ENCODE data around the gene WDR72. TPM values are rescaled to one million over a fixed set of nuclear protein-coding genes. Genes with fewer than 3 reads are reported as not detected.
A peak's percentile ranks its signal among the peaks of the same experiment; 100 is the strongest.

Gene WDR72
- total RNA-seq, 6 experiments from 2014 or later: 12.0 to 26.5 (median 22.4) TPM

GRCh38 chr15:53588773-53589172 lies 170.7 kb downstream of the WDR72 start:
- WGBS (ENCODE audit: insufficient coverage, low coverage, low lambda C conversion rate, missing lambda C conversion rate): 80% methylated on average over 1 of the region's 1 CpG
- DNase-seq (no peak), ATAC-seq (no peak)
- Histone ChIP-seq H3K4me1 (peaks cover 0 to 19% (median 0%) of the 10 kb centered on the region in 4 donors), H3K36me3 (no peaks in the 10 kb centered on the region), H3K27ac (no peak overlapping the region), H3K27me3 (no peaks in the 10 kb centered on the region), H3K4me3 (no peak overlapping the region), H3K9me3 (no peaks in the 10 kb centered on the region)
- TF ChIP-seq POLR2A (IDR thresholded peaks at IDR 0.05) (no peak), CTCF (IDR thresholded peaks at IDR 0.05) (no peak)
- intact Hi-C loops (cut with DNase I): no loop called here

- Histone ChIP-seq H3K4me1 (peaks cover 0 to 19% (median 0%) of the 10 kb centered on the region in 4 donors), H3K36me3 (no peaks in the 10 kb centered on the region), H3K9me3 (no peaks in the 10 kb centered on the region), H3K27ac (no peak overlapping the region), H3K4me3 (no peak overlapping the region), H3K27me3 (no peaks in the 10 kb centered on the region)
- intact Hi-C loops (cut with DNase I): no loop called here
- 32% methylated on average over 3 of the region's 3 CpGs for WGBS (ENCODE audit: insufficient coverage, low coverage, low lambda C conversion rate, missing lambda C conversion rate)
- TF ChIP-seq POLR2A (IDR thresholded peaks at IDR 0.05): no peak
- TF ChIP-seq CTCF (IDR thresholded peaks at IDR 0.05): peak; percentile 32 to 54 (median 40)
- peak in 2 of 3 donors; percentile 29 to 51 for DNase-seq
- ATAC-seq: peak; percentile 64 to 88 (median 72)
Measured at GRCh38 chr15:53586799-53587198, 172.7 kb downstream of the WDR72 start.

GRCh38 chr15:53581513-53581912 lies 177.9 kb downstream of the WDR72 start:
- intact Hi-C loops (cut with DNase I): no loop called here
- H3K27me3 ChIP-seq: no peaks in the 10 kb centered on the region
- H3K9me3 ChIP-seq: no peaks in the 10 kb centered on the region
- H3K4me1 ChIP-seq: peaks cover 0 to 14% (median 0%) of the 10 kb centered on the region in 4 donors
- H3K27ac ChIP-seq: no peak overlapping the region
- ATAC-seq (no peak), DNase-seq (no peak)
- TF ChIP-seq POLR2A (IDR thresholded peaks at IDR 0.05) (no peak), CTCF (IDR thresholded peaks at IDR 0.05) (no peak)
- no peaks in the 10 kb centered on the region for H3K36me3 ChIP-seq
- WGBS (ENCODE audit: insufficient coverage, low coverage, low lambda C conversion rate, missing lambda C conversion rate): 58% methylated on average over 1 of the region's 1 CpG
- H3K4me3 ChIP-seq: no peak overlapping the region

- Histone ChIP-seq H3K4me3 (no peak overlapping the region), H3K36me3 (no peaks in the 10 kb centered on the region), H3K9me3 (no peaks in the 10 kb centered on the region), H3K27me3 (no peaks in the 10 kb centered on the region), H3K27ac (no peak overlapping the region), H3K4me1 (peaks cover 0 to 8% (median 0%) of the 10 kb centered on the region in 4 donors)
- TF ChIP-seq POLR2A (IDR thresholded peaks at IDR 0.05) (no peak), CTCF (IDR thresholded peaks at IDR 0.05) (no peak)
- ATAC-seq (peak; percentile 61 to 91 (median 87)), DNase-seq (peak in 2 of 3 donors; percentile 43 to 50)
- intact Hi-C loops (cut with DNase I): no loop called here
- 37% methylated on average over 2 of the region's 3 CpGs for WGBS (ENCODE audit: insufficient coverage, low coverage, low lambda C conversion rate, missing lambda C conversion rate)
Measured at GRCh38 chr15:53580366-53580765, 179.1 kb downstream of the WDR72 start.

- 89% methylated on average over 1 of the region's 1 CpG for WGBS (ENCODE audit: insufficient coverage, low coverage, low lambda C conversion rate, missing lambda C conversion rate)
- Histone ChIP-seq H3K27ac (no peak overlapping the region), H3K4me1 (peaks cover 0 to 8% (median 0%) of the 10 kb centered on the region in 4 donors), H3K36me3 (no peaks in the 10 kb centered on the region), H3K27me3 (no peaks in the 10 kb centered on the region), H3K4me3 (no peak overlapping the region), H3K9me3 (no peaks in the 10 kb centered on the region)
- DNase-seq (no peak), ATAC-seq (no peak)
- TF ChIP-seq CTCF (IDR thresholded peaks at IDR 0.05) (no peak), POLR2A (IDR thresholded peaks at IDR 0.05) (no peak)
- intact Hi-C loops (cut with DNase I): no loop called here
Measured at GRCh38 chr15:53576841-53577240, 182.6 kb downstream of the WDR72 start.

All from right lobe of liver (tissue), 6 donors.